GM19328 (cell line): ENCODE measurements around the gene IGFBP7.

Source experiments
- ATAC-seq: cut with Tn5 transposase; IDR thresholded peaks from one replicate; pipeline ENCODE4 v1.9.1; 2021; ENCODE audit warnings: mild to moderate bottlenecking, moderate library complexity; ENCODE audit not compliant: unreplicated experiment

The IGFBP7 gene

GRCh38 chr4:57044279-57044678 lies 65.9 kb downstream of the IGFBP7 start:
- no peak for ATAC-seq

- ATAC-seq = no peak
These were observed 66.6 kb downstream of the IGFBP7 start for GRCh38 chr4:57043347-57044251.

GRCh38 chr4:57042711-57043169 lies 67.4 kb downstream of the IGFBP7 start:
- no peak for ATAC-seq

GRCh38 chr4:57041020-57041419 lies 69.2 kb downstream of the IGFBP7 start:
- ATAC-seq = no peak

GRCh38 chr4:57040510-57040909 lies 69.7 kb downstream of the IGFBP7 start:
- no peak for ATAC-seq

- no peak for ATAC-seq
These were observed 70.8 kb downstream of the IGFBP7 start for GRCh38 chr4:57039345-57039744.

GRCh38 chr4:57037982-57038604 lies 72.1 kb downstream of the IGFBP7 start:
- ATAC-seq = no peak

GRCh38 chr4:57034520-57034919 lies 75.7 kb downstream of the IGFBP7 start:
- ATAC-seq = no peak

GRCh38 chr4:57023104-57023503 lies 87.1 kb downstream of the IGFBP7 start:
- ATAC-seq = no peak

- ATAC-seq = no peak
These were observed 89.6 kb downstream of the IGFBP7 start for GRCh38 chr4:57020467-57021101.

- no peak for ATAC-seq
These were observed 91.2 kb downstream of the IGFBP7 start for GRCh38 chr4:57018980-57019379.

- ATAC-seq = no peak
These were observed 96.6 kb downstream of the IGFBP7 start for GRCh38 chr4:57013543-57014120.

- no peak for ATAC-seq
These were observed 110.4 kb downstream of the IGFBP7 start for GRCh38 chr4:56999751-57000150.

- ATAC-seq = no peak
These were observed 114.7 kb downstream of the IGFBP7 start for GRCh38 chr4:56995525-56995924.

GRCh38 chr4:56990109-56990905 lies 119.9 kb downstream of the IGFBP7 start:
- no peak for ATAC-seq

- no peak for ATAC-seq
These were observed 123.2 kb downstream of the IGFBP7 start for GRCh38 chr4:56986952-56987351.

- no peak for ATAC-seq
These were observed 124.0 kb downstream of the IGFBP7 start for GRCh38 chr4:56986192-56986591.

- no peak for ATAC-seq
These were observed 128.4 kb downstream of the IGFBP7 start for GRCh38 chr4:56981795-56982201.
